Stimulated activated naive B cell treated with anti-CD40 and anti-IgM and Interleukin-4, amounts not matched to agents 10 μg/mL and 1 μg/mL and 100 μg/mL, for 72 hours (primary cell): Measurements from ENCODE around the gene P4HA2.
"Not testable (repeated sequence)": the region's sequence is repeated elsewhere in the genome, so short reads cannot be mapped to it uniquely, and the experiment has no call there.

Experiments
- ATAC-seq, 2 donors: fragments of 150-1000 bp; cut with Tn5 transposase; replicated peaks; 2 replicates each; pipeline ENCODE4 v1.10.0; 2021; ENCODE audit warnings: moderate library complexity in 1 of 2
- DNase-seq: peaks from one replicate; pipeline ENCODE4 v3.0.0; 2021
- H3K27ac Mint-ChIP-seq: one replicate; pipeline ENCODE4 v1.8.0; 2022; ENCODE audit warnings: mild to moderate bottlenecking, mixed read lengths
- H3K27me3 Mint-ChIP-seq, 2 donors: one replicate each; pipeline ENCODE4 v1.8.0; 2022; ENCODE audit warnings: mixed read lengths in 2 of 2
- H3K36me3 Mint-ChIP-seq, 2 donors: one replicate each; pipeline ENCODE4 v1.8.0; 2022; ENCODE audit warnings: mixed read lengths in 2 of 2, mild to moderate bottlenecking in 1 of 2
- H3K4me1 Mint-ChIP-seq, 2 donors: one replicate each; pipeline ENCODE4 v1.8.0; 2022; ENCODE audit warnings: mixed read lengths in 2 of 2, mild to moderate bottlenecking in 1 of 2
- H3K4me3 Mint-ChIP-seq, 2 donors: one replicate each; pipeline ENCODE4 v1.8.0; 2022; ENCODE audit warnings: mild to moderate bottlenecking in 2 of 2, mixed read lengths in 2 of 2, moderate library complexity in 1 of 2
- H3K9me3 Mint-ChIP-seq, 2 donors: one replicate each; pipeline ENCODE4 v1.8.0; 2022; ENCODE audit warnings: mixed read lengths in 2 of 2, mild to moderate bottlenecking in 1 of 2

Gene P4HA2

DNA sequence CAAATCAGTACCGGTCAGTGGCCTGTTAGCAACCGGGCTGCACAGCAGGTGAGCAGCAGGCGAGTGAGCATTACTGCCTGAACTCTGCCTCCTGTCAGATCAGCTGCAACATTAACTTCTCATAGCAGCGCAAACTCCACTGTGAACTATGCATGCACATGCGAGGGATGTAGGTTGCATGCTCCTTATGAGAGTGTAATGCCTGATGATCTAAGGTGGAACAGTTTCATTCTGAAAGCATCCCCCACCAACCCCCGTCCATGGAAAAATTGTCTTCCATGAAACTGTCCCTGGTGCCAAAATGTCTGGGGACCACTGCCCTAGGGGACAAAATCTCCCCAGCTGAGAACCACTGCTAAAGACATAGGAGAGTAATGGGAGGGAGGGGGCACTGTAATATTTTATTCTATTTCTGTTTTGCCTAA lies 51.1 kb downstream of the P4HA2 start:
- H3K4me3 Mint-ChIP-seq, result peak overlapping the region; percentile 39 to 67
- H3K36me3 Mint-ChIP-seq, result peaks cover 3 to 7% of the 10 kb centered on the region in 2 donors

DNA sequence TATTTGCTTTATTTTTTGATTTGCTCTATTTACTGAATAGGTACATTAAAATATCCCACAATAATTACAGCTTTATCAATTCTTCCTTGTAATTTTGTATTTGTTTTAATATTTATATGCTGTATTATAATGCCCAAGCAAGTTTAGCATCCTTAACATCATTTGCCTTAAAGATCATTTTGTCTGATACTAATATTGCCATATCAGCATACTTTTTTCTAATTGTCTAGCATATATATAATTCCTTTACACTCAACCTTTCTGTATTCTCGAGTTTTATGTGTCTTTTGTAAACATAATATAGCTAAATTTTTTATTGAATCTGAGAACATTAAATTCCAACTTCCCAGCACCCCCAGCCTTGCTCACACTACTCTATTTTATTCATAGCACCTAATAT lies 64.7 kb downstream of the P4HA2 start:
- ATAC-seq, result no peak
- H3K9me3 Mint-ChIP-seq, result peaks cover 10% of the 10 kb centered on the region in 2 donors
- H3K27me3 Mint-ChIP-seq, result no peaks in the 10 kb centered on the region
- H3K4me3 Mint-ChIP-seq, result no peak overlapping the region
- H3K4me1 Mint-ChIP-seq, result peaks cover 0 to 8% of the 10 kb centered on the region in 2 donors
- no peak overlapping the region for H3K27ac Mint-ChIP-seq
- peaks cover 4% of the 10 kb centered on the region in 2 donors for H3K36me3 Mint-ChIP-seq
- no peak for DNase-seq

More for the DNA sequence above, 51.1 kb downstream of the P4HA2 start:
- Mint-ChIP-seq H3K27me3 (peaks cover 0 to 5% of the 10 kb centered on the region in 2 donors), H3K4me1 (peaks cover 28 to 50% of the 10 kb centered on the region in 2 donors), H3K9me3 (peaks cover 3% of the 10 kb centered on the region in 2 donors), H3K27ac (peak overlapping the region; percentile 87)
- ATAC-seq, result peak; percentile 57 to 65
- no peak for DNase-seq

DNA sequence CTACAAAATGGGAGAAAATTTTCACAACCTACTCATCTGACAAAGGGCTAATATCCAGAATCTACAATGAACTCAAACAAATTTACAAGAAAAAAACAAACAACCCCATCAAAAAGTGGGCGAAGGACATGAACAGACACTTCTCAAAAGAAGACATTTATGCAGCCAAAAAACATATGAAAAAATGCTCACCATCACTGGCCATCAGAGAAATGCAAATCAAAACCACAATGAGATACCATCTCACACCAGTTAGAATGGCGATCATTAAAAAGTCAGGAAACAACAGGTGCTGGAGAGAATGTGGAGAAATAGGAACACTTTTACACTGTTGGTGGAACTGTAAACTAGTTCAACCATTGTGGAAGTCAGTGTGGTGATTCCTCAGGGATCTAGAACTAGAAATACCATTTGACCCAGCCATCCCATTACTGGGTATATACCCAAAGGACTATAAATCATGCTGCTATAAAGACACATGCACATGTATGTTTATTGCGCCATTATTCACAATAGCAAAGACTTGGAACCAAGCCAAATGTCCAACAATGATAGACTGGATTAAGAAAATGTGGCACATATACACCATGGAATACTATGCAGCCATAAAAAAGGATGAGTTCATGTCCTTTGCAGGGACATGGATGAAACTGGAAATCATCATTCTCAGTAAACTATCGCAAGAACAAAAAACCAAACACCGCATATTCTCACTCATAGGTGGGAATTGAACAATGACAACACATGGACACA lies 65.9 kb downstream of the P4HA2 start:
- H3K4me1 Mint-ChIP-seq, DNase-seq, H3K36me3 Mint-ChIP-seq, H3K4me3 Mint-ChIP-seq, H3K27me3 Mint-ChIP-seq, ATAC-seq, H3K27ac Mint-ChIP-seq, H3K9me3 Mint-ChIP-seq: not testable (repeated sequence)

DNA sequence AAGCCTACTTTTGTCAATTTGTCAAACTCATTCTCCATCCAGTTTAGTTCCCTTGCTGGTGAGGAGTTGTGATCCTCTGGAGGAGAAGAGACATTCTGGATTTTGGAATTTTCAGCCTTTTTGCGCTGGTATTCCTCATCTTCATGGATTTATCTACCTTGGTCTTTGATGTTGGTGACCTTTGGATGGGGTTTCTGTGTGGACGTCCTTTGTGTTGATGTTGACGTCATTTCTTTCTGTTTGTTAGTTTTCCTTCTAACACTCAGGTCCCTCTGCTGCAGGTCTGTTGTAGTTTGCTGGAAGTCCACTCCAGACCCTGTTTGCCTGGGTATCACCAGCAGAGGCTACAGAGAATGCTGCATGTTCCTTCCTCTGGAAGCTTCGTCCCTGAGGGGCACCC lies 71.2 kb downstream of the P4HA2 start:
- H3K9me3 Mint-ChIP-seq, result peaks cover 18 to 22% of the 10 kb centered on the region in 2 donors
- H3K4me3 Mint-ChIP-seq, result no peak overlapping the region
- DNase-seq (no peak), ATAC-seq (no peak)
- H3K4me1 Mint-ChIP-seq, result no peaks in the 10 kb centered on the region
- no peak overlapping the region for H3K27ac Mint-ChIP-seq
- peaks cover 10 to 13% of the 10 kb centered on the region in 2 donors for H3K27me3 Mint-ChIP-seq
- peaks cover 6 to 16% of the 10 kb centered on the region in 2 donors for H3K36me3 Mint-ChIP-seq

DNA sequence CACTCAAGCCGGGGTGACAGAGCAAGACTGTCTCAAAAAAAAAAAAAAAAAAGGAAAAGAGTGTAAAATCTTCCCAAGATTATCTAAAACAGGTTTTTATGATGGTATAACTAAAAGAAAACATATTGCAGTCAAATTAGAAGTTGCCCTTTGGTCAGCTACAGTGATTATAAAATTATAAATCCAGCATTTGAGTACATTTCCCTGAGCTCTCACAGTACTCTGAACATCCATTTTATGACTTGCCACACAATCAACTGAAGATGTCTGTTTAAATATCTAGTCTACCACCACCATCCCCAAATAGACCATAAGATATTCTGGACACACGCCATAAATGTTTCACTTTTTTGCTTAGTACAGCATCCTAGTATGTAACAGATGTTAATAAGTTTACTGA lies 77.1 kb downstream of the P4HA2 start:
- DNase-seq, result no peak
- Mint-ChIP-seq H3K4me3 (no peak overlapping the region), H3K27ac (no peak overlapping the region), H3K36me3 (peaks cover 6 to 10% of the 10 kb centered on the region in 2 donors), H3K27me3 (peaks cover 8 to 10% of the 10 kb centered on the region in 2 donors), H3K9me3 (peaks cover 11 to 16% of the 10 kb centered on the region in 2 donors), H3K4me1 (no peaks in the 10 kb centered on the region)
- ATAC-seq, result no peak

DNA sequence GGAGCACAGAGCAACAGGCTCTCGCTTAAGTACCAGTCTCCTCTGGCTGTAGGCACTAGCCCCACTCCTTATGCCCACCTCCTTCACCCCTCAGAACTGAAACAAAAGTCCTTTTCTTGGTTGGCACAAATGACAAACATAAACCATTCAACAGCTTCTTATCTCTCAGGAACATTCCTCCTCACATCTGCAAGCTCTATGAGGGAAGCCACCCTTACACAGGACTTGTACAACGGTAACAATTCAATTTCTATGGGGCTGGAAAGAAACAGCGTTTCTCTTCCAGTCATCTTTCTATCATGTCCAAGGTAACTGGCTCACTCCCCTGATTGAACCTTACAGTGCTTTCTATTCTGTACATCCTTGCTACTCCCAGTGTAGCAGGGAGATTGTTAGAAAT lies 80.0 kb downstream of the P4HA2 start:
- no peak overlapping the region for H3K4me3 Mint-ChIP-seq
- no peak for ATAC-seq
- H3K27ac Mint-ChIP-seq, result no peak overlapping the region
- peaks cover 17% of the 10 kb centered on the region in 2 donors for H3K9me3 Mint-ChIP-seq
- H3K4me1 Mint-ChIP-seq, result peaks cover 0 to under 1% of the 10 kb centered on the region in 2 donors
- peaks cover 4 to 13% of the 10 kb centered on the region in 2 donors for H3K27me3 Mint-ChIP-seq
- H3K36me3 Mint-ChIP-seq, result peaks cover 7 to 8% of the 10 kb centered on the region in 2 donors
- DNase-seq, result no peak

DNA sequence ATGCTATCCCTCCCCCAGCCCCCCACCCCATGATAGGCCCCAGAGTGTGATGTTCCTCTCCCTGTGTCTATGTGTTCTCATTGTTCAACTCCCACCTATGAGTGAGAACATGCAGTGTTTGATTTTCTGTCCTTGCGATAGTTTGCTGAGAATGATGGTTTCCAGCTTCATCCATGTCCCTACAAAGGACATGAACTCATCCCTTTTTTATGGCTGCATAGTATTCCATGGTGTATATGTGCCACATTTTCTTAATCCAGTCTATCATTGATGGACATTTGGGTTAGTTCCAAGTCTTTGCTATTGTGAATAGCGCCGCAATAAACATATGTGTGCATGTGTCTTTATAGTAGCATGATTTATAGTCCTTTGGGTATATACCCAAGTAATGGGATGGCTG lies 82.3 kb downstream of the P4HA2 start:
- ATAC-seq, H3K27ac Mint-ChIP-seq, H3K4me3 Mint-ChIP-seq, DNase-seq, H3K4me1 Mint-ChIP-seq: not testable (repeated sequence)
- H3K9me3 Mint-ChIP-seq, result peaks cover 15 to 21% of the 10 kb centered on the region in 2 donors
- peaks cover 4 to 13% of the 10 kb centered on the region in 2 donors for H3K27me3 Mint-ChIP-seq
- peaks cover 4 to 12% of the 10 kb centered on the region in 2 donors for H3K36me3 Mint-ChIP-seq

DNA sequence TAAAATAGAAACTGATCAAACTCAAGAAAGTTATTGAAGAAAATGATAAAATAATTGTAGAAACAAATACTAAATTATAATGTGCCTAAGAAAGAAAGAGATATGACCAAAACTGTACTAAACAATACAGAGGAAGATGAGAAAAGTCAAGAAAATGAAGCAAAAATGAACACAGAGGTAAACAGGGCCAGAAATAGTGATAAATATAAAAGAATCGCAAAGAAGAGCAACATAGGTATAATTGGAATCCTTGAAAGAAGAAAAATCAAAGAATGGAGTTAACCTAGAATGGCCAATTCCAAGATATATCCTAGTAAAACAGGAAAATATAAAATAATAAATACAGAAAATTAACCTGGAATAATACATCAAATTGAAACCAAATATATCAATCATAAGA lies 84.5 kb downstream of the P4HA2 start:
- no peak for DNase-seq
- Mint-ChIP-seq H3K36me3 (peaks cover 12 to 22% of the 10 kb centered on the region in 2 donors), H3K9me3 (peaks cover 22 to 35% of the 10 kb centered on the region in 2 donors), H3K27me3 (peaks cover 9 to 19% of the 10 kb centered on the region in 2 donors), H3K27ac (no peak overlapping the region), H3K4me1 (peaks cover 6 to 10% of the 10 kb centered on the region in 2 donors), H3K4me3 (no peak overlapping the region)
- ATAC-seq, result no peak

DNA sequence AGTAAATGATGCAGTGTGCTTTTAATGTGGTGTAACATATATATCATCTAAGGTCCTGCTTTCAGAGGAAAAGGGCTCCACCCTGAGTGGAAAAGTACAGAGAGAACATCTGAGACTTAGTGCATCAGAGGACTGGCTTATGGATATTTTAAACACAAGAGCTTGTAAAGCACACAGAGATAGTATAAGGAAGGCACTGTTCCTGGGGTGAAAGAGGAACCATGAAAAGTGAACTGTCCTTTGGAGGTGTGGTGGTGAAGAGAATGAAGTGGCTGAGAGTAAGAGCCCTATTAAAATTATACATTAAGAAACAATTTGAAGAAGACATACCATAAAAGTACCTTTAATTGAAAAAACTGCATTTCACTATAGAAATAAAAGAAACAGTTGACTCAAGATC lies 85.2 kb downstream of the P4HA2 start:
- H3K4me1 Mint-ChIP-seq, result peaks cover 8 to 13% of the 10 kb centered on the region in 2 donors
- DNase-seq, result no peak
- peaks cover 12 to 22% of the 10 kb centered on the region in 2 donors for H3K36me3 Mint-ChIP-seq
- ATAC-seq, result peak; percentile 91 to 92
- H3K9me3 Mint-ChIP-seq, result peaks cover 22 to 35% of the 10 kb centered on the region in 2 donors
- no peak overlapping the region for H3K4me3 Mint-ChIP-seq
- peaks cover 9 to 19% of the 10 kb centered on the region in 2 donors for H3K27me3 Mint-ChIP-seq
- H3K27ac Mint-ChIP-seq, result no peak overlapping the region
